AG08395 (cell line): ENCODE measurements around the gene SPATA31C2.
"Not testable (repeated sequence)": the region's sequence is repeated elsewhere in the genome, so short reads cannot be mapped to it uniquely, and the experiment has no call there.

ENCODE experiments used
- DNase-seq: peaks from one replicate; pipeline ENCODE4 v3.0.0; 2012; ENCODE audit warnings: mixed read lengths, low spot score

The SPATA31C2 gene

GRCh38 chr9:88127700-88128300 lies 10.5 kb downstream of the SPATA31C2 start:
- not testable (repeated sequence) for DNase-seq

GRCh38 chr9:88123413-88123812 lies 14.9 kb downstream of the SPATA31C2 start:
- not testable (repeated sequence) for DNase-seq

GRCh38 chr9:88118121-88118520 lies 20.2 kb downstream of the SPATA31C2 start:
- DNase-seq, result not testable (repeated sequence)

GRCh38 chr9:88114968-88115612 lies 23.2 kb downstream of the SPATA31C2 start:
- not testable (repeated sequence) for DNase-seq

- DNase-seq, result not testable (repeated sequence)
Observed at GRCh38 chr9:88114283-88114967, 23.9 kb downstream of the SPATA31C2 start.

GRCh38 chr9:88113156-88114130 lies 24.8 kb downstream of the SPATA31C2 start:
- DNase-seq, result not testable (repeated sequence)

- no peak for DNase-seq
Observed at GRCh38 chr9:88110026-88110425, 28.2 kb downstream of the SPATA31C2 start.

GRCh38 chr9:88108779-88109178 lies 29.5 kb downstream of the SPATA31C2 start:
- no peak for DNase-seq

GRCh38 chr9:88106492-88106891 lies 31.8 kb downstream of the SPATA31C2 start:
- DNase-seq, result peak; percentile 53

GRCh38 chr9:88092797-88093331 lies 45.4 kb downstream of the SPATA31C2 start:
- peak; percentile 22 for DNase-seq

GRCh38 chr9:88090151-88090581 lies 48.1 kb downstream of the SPATA31C2 start:
- DNase-seq, result no peak

- DNase-seq, result no peak
Observed at GRCh38 chr9:88087906-88088305, 50.4 kb downstream of the SPATA31C2 start.

- DNase-seq, result no peak
Observed at GRCh38 chr9:88085476-88085875, 52.8 kb downstream of the SPATA31C2 start.

- DNase-seq, result no peak
Observed at GRCh38 chr9:88084357-88085183, 53.7 kb downstream of the SPATA31C2 start.
